ENCODE results near the gene PAGR1. TPM values are rescaled to one million over a fixed set of nuclear protein-coding genes. Genes with fewer than 3 reads are reported as not detected.

PAGR1 gene
- total and polyA plus RNA-seq, 2 of the 13 experiments (the other 11 are each of a cell fraction or from before 2014, with no cell fraction given), result 9.8 to 66.4 TPM

DNA sequence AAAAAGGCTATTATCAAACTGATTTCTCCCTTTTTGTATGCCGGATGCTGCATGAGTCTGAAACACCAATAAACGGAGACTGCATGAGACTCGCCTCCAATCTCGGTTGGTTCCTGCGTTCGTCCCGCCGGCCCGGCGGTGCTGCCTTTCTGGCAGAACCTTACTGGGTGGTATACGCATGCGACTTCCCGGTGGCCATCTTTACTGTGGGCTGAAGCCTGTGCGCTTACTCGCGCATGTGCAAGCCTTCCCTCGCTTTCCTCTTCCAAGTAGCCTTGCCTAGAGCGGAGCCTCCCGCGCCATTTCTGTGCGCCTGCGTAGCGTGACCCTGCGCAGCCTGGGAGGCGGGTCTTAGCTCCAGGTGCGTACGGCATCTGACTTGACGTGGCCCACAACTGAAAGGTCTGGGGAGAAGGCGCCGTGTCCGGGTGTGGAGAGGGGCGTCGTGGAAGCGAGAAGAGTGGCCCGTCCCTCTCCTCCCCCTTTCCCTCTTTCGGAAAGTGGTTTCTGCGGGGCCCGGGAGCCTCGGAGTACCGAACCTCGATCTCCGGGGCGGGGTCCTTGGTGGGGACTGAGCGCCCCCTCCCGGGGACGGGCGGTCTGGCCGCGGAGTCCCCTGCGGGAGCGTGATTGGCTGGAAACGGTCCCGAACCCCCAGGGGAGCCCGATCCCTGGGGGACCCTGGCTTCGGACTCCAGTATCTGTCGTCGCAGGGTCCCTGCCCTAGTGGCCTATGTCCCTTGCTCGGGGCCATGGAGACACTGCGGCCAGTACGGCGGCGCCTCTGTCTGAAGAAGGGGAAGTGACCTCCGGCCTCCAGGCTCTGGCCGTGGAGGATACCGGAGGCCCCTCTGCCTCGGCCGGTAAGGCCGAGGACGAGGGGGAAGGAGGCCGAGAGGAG is at the start of gene PAGR1 (continued):
- TF ChIP-seq MXI1 (IDR thresholded peaks at IDR 0.05; ENCODE audit: borderline replicate concordance, low read depth, low read length) (peak; percentile 89; the same call in 2 of the 3 replicates), SNRNP70 (IDR thresholded peaks at IDR 0.05; ENCODE audit: low read depth, low read length) (no peak), CBX1 (IDR thresholded peaks at IDR 0.05; ENCODE audit: low read depth) (peak; percentile 37), PAX8 (CRISPR knock-in tag; IDR thresholded peaks at IDR 0.05; ENCODE audit: borderline replicate concordance) (peak; percentile 26), GFI1 (CRISPR knock-in tag; IDR thresholded peaks at IDR 0.05; ENCODE audit: borderline replicate concordance) (peak; percentile 88), POLR2G (IDR thresholded peaks at IDR 0.05; ENCODE audit: low read depth, low read length) (peak; percentile 95), TCF7L2 (IDR thresholded peaks at IDR 0.05; ENCODE audit: low read depth, low read length) (no peak), MBNL3 (CRISPR knock-in tag; conservative IDR thresholded peaks at IDR 0.05) (no peak), ZNF138 (CRISPR knock-in tag; IDR thresholded peaks at IDR 0.05; ENCODE audit: low read depth) (0 out of 2 replicates have a peak, but pooled peaks have one; percentile 78), TCF7 (IDR thresholded peaks at IDR 0.05; ENCODE audit: low read depth) (no peak), FOXM1 (CRISPR knock-in tag; IDR thresholded peaks at IDR 0.05) (no peak), SRY (CRISPR knock-in tag; IDR thresholded peaks at IDR 0.05) (peak; percentile 87), EP300 (IDR thresholded peaks at IDR 0.05; ENCODE audit: low read depth in 2 of 2, low read length in 2 of 2) (peak in 1 of 2 experiments; percentile 75; a peak in 2 of 4 replicates), EP300 (CRISPR knock-in tag; IDR thresholded peaks at IDR 0.05; ENCODE audit: borderline replicate concordance) (peak; percentile 40; the same call in 1 of the 2 replicates), SSRP1 (CRISPR knock-in tag; IDR thresholded peaks at IDR 0.05) (peak; percentile 69), ZSCAN30 (CRISPR knock-in tag; IDR thresholded peaks at IDR 0.05) (0 out of 2 replicates have a peak, but pooled peaks have one; percentile 67), ATF1 (CRISPR knock-in tag; IDR thresholded peaks at IDR 0.05) (no peak; the same call in 1 of the 2 replicates), ZIK1 (CRISPR knock-in tag; IDR thresholded peaks at IDR 0.05; ENCODE audit: borderline replicate concordance, low read depth) (no peak), ZNF335 (CRISPR knock-in tag; IDR thresholded peaks at IDR 0.05) (peak; percentile 61), HNRNPLL (IDR thresholded peaks at IDR 0.05; ENCODE audit: low read depth, low read length, poor library complexity, severe bottlenecking) (peak; percentile 100), DR1 (CRISPR knock-in tag; IDR thresholded peaks at IDR 0.05) (peak; percentile 80), PHF20 (CRISPR knock-in tag; IDR thresholded peaks at IDR 0.05) (peak; percentile 83)
- TF ChIP-seq, protein P1, sequence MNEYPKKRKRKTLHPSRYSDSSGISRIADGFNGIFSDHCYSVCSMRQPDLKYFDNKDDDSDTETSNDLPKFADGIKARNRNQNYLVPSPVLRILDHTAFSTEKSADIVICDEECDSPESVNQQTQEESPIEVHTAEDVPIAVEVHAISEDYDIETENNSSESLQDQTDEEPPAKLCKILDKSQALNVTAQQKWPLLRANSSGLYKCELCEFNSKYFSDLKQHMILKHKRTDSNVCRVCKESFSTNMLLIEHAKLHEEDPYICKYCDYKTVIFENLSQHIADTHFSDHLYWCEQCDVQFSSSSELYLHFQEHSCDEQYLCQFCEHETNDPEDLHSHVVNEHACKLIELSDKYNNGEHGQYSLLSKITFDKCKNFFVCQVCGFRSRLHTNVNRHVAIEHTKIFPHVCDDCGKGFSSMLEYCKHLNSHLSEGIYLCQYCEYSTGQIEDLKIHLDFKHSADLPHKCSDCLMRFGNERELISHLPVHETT (CRISPR knock-in tag; conservative IDR thresholded peaks at IDR 0.05), result peak; percentile 51; the same call in 1 of the 2 replicates
- TF ChIP-seq, protein P2, sequence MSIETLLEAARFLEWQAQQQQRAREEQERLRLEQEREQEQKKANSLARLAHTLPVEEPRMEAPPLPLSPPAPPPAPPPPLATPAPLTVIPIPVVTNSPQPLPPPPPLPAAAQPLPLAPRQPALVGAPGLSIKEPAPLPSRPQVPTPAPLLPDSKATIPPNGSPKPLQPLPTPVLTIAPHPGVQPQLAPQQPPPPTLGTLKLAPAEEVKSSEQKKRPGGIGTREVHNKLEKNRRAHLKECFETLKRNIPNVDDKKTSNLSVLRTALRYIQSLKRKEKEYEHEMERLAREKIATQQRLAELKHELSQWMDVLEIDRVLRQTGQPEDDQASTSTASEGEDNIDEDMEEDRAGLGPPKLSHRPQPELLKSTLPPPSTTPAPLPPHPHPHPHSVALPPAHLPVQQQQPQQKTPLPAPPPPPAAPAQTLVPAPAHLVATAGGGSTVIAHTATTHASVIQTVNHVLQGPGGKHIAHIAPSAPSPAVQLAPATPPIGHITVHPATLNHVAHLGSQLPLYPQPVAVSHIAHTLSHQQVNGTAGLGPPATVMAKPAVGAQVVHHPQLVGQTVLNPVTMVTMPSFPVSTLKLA (IDR thresholded peaks at IDR 0.05), result peak; percentile 41; the same call in 1 of the 2 replicates
- TF ChIP-seq, protein P3, sequence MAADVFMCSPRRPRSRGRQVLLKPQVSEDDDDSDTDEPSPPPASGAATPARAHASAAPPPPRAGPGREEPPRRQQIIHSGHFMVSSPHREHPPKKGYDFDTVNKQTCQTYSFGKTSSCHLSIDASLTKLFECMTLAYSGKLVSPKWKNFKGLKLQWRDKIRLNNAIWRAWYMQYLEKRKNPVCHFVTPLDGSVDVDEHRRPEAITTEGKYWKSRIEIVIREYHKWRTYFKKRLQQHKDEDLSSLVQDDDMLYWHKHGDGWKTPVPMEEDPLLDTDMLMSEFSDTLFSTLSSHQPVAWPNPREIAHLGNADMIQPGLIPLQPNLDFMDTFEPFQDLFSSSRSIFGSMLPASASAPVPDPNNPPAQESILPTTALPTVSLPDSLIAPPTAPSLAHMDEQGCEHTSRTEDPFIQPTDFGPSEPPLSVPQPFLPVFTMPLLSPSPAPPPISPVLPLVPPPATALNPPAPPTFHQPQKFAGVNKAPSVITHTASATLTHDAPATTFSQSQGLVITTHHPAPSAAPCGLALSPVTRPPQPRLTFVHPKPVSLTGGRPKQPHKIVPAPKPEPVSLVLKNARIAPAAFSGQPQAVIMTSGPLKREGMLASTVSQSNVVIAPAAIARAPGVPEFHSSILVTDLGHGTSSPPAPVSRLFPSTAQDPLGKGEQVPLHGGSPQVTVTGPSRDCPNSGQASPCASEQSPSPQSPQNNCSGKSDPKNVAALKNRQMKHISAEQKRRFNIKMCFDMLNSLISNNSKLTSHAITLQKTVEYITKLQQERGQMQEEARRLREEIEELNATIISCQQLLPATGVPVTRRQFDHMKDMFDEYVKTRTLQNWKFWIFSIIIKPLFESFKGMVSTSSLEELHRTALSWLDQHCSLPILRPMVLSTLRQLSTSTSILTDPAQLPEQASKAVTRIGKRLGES (CRISPR knock-in tag; IDR thresholded peaks at IDR 0.05; ENCODE audit: borderline replicate concordance), result no peak

Data from HepG2 (cell line).